Measurements from ENCODE around the gene IL12B.
"Not testable (repeated sequence)": the region's sequence is repeated elsewhere in the genome, so short reads cannot be mapped to it uniquely, and the experiment has no call there.

Gene IL12B

GRCh38 chr5:159269723-159270122, 60.6 kb downstream of the IL12B start:
- H3K36me3 Mint-ChIP-seq = peaks cover 30% of the 10 kb centered on the region
- no peaks in the 10 kb centered on the region for H3K27me3 Mint-ChIP-seq

GRCh38 chr5:159266764-159267163, 63.5 kb downstream of the IL12B start:
- H3K4me3 Mint-ChIP-seq, H3K27me3 Mint-ChIP-seq, H3K27ac Mint-ChIP-seq, H3K9me3 Mint-ChIP-seq: not testable (repeated sequence)
- Mint-ChIP-seq H3K36me3 (peaks cover 26% of the 10 kb centered on the region), H3K4me1 (peaks cover 67% of the 10 kb centered on the region)

More at GRCh38 chr5:159269723-159270122, 60.6 kb downstream of the IL12B start:
- Mint-ChIP-seq H3K27ac (peak overlapping the region; percentile 69), H3K9me3 (no peaks in the 10 kb centered on the region), H3K4me1 (peaks cover 58% of the 10 kb centered on the region), H3K4me3 (no peak overlapping the region)
